Activated CD4-positive, CD25-positive, alpha-beta regulatory T cell treated with anti-CD3 and anti-CD28 coated beads, Interleukin-2, amount 50 U/mL, for 24 hours (primary cell): Measurements from ENCODE around the gene DYNC1H1.

ENCODE experiments used
- ATAC-seq, 2 donors: fragments of 150-1000 bp; cut with Tn5 transposase; one replicate each; pipeline ENCODE4 v1.10.0; 2021; ENCODE audit warnings: mild to moderate bottlenecking in 1 of 2, moderate library complexity in 1 of 2

DYNC1H1 gene

DNA sequence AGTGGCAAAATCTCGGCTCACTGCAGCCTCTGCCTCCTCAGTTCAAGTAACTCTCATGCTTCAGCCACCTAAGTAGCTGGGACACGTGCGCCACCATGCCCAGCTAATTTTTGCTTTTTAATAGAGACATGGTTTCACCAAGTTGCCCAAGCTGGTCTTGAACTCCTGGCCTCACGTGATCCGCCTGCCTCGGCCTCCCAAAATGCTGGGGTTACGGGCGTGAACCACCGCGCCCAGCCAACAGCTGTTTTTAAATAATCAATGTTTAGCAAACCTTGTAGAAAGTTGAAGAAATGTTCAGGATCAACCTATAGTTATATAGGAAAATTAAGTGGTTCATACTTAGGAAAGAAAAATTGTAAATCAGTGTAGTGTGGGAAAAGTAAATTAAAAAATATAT lies 128.4 kb downstream of the DYNC1H1 start:
- ATAC-seq, result no peak

DNA sequence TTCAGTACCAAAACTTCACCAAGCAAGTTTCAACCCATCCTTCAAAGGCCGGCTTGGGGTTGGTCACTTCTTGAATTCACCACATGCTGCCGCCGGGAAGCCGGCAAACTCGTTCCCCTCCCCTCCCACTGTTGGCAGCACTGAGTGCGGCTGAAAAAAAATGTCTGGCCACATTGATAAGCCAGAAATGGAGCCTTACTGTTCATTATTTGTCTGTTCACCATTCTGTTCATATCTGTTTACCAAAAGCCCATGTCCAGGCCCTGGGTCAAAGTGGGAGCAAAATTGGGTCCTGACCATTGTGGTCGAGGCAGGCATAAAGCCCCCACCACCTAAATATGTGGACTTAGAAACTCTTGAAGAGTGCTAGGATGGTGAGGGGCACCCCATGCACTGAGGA lies 129.7 kb downstream of the DYNC1H1 start:
- ATAC-seq, result no peak

DNA sequence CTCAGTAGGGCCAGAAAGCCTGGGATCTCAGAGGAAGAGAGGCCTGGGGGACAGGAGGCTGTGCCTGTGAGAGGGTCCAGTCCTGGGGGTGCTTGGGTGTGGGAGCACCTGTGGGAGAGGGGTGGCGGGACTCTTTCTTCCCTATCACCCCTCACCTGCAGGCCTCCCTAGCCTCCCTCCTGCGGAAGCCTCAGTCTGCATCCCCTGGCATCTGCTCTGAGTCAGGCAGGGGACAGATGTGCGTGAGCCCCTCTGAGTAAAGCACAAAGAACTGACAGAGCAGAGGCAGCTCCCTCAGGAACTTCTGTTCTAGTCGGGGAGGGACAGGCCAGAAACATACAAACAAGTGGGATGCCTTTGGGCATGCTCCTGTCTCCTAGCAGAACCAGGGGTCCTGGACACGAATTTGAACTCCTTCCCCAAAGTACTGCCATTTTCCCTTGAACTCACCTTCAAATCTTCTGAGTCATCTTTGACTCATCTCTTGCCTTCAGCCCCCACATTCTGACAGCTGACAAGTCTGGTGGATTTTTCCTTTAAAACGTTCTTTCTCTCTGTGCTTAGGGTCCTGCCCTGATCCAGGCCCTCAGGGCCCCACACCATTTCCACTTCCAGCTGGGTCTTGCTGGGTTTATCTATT lies 131.0 kb downstream of the DYNC1H1 start:
- peak; percentile 37 to 61 for ATAC-seq

DNA sequence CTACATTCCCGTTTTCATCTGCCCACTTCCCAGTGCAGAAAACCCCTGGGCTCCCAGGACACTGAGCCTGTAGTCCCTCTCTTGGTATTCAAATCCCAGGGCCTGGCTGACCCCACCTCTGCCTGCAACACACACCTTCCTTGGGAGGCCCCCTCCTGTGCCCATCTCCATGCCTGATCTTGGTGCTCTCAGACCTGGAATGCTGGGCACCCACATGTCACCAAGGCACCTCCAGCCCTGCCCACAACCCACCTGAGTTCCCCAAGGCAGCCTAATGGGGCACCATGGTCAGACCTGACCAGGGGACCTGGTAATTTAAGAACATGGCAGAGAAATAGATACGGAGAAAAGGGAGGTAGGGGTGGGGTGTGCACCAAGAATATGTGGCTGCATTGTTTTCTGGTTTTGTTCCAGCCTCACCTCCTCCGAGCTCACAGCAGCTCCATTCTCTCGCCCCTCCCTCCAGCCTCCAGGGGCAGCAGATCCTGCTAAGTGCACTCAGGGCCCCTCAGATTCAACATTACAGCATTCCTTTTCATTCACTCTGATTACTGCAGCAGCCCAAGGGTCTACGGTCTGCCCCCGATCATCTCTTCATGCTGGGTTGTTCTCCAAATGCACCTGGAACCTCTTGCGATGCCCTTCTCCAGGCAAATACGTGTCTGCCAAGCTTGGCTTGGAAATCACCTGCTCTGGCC lies 131.6 kb downstream of the DYNC1H1 start:
- ATAC-seq, result peak in 1 of 2 donors; percentile 25

DNA sequence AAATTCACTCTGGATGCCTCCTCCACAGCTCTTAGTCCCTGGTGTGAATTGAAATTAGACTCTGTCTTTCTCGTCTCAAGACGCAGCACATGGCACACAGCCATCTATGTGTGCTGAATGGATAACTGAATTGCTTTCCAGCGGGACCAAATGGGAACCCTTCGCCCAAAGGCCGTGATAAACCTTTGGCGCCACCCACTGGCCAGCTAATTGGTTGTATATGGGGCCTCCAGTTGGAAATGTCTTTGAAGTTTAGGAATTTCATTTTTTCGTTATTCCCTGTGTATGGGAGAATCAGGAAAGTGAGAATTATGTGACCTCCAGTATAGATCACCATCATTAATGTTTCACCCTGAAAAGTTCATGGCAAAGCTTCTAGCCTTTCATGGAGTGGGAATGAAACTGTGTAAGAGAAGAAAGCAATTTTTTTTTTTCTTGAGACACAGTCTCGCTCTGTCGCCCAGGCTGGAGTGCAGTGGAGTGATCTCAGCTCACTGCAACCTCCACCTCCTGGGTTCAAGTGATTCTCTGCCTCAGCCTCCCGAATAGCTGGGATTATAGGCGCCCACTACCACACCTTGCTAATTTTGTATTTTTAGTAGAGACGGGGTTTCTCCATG lies 132.3 kb downstream of the DYNC1H1 start:
- ATAC-seq, result peak; percentile 48 to 61

DNA sequence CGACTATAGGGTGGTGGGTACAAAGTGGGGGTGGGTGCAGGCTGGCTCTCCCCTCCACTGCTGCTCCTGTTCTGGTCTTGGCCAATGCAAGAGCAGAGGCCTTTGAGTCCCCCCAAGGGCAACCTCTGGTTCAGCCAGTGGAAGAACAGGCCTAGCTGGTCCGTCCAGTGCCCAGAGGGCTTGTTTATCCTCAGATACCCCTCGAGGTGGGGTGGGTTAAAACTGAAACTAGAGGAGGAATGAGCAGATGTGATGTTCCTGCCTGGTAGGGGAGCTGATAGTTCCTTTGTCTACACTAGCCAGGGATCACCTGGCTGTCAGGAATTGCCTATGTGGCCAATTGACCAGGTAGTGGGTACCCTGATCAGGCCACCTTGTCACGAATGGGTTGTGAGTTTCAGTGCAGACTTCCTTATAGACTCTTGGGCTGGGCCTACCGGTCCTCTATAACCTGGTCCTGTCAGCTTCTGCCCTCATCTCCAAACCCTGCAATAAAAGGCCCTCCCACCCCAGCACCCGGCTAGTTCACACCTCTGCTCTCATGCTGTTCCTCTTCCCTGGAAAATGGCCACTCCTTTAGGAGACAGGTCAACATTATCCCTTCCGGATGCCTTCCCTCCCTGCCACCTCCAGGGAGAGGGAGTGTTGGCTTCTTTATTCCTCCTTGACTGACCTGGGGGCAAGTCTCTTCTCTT lies 133.2 kb downstream of the DYNC1H1 start:
- no peak for ATAC-seq

DNA sequence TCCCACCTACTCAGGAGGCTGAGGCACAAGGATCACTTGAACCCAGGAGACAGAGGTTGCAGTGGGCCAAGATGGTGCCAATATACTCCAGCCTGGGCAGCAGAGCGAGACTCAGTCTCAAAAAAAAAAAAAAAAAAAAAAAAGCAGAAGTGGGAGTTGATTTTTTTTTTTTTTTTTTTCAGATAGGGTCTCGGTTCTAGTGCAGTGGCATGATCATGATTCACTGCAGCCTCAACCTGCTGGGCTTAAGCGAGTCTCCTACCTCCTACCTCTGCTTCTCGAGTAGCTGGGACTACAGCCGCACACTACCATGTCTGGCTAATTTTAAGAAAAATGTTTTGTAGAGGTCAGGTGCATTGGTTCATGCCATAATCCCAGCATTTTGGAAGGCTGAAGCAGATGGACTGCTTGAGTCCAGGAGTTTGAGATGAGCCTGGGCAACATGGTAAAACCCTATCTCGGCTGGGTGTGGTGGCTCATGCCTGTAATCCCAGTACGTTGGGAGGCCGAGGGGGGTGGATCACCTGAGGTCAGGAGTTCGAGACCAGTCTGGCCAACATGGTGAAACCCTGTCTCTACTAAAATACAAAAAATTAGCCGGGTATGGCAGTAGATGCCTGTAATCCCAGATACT lies 138.8 kb downstream of the DYNC1H1 start:
- ATAC-seq, result no peak

DNA sequence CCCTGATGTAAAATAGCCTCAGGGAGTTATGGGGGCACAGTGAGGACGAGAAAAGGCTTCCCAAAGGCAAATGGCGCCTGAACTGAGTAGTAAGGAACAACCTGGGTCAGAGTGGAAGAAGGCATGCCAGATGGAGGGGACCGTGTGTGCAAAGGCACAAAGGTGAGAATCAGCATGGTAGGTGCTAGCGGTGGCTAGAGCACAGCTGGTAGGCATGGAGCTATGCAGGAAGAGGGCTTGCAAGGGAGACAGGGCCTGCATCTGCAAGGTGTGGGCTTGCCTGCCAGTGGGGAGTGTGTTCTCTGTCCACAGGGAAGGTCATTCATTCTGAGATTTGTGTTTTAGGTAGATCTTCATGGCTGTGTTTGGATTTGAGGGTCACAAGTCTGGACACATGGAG lies 141.0 kb downstream of the DYNC1H1 start:
- no peak for ATAC-seq
